GM23338 (cell line): ENCODE measurements around the gene MRPL27. TPM values are rescaled to one million over a fixed set of nuclear protein-coding genes. Genes with fewer than 3 reads are reported as not detected.

Experiments
- ATAC-seq: fragments of 200-7000 bp; cut with Tn5 transposase; 3 replicates; pipeline ENCODE4 v1.9.1; 2020
- DNase-seq: peaks from one replicate; pipeline ENCODE4 v3.0.0-alpha.2; 2015; ENCODE audit warnings: low spot score
- H2AFZ ChIP-seq: fragments of 200-600 bp; sonication (generic); 2 replicates; pipeline ENCODE4 v1.8.0; 2016; ENCODE audit warnings: antibody characterized with exemption, mild to moderate bottlenecking, moderate library complexity
- H3F3A ChIP-seq: fragments of 200-600 bp; sonication (generic); replicated peaks from 2 replicates; pipeline ENCODE4 v1.8.0; 2017; ENCODE audit warnings: antibody characterized with exemption, mixed run types, low read depth
- H3K27ac ChIP-seq: fragments of 200-600 bp; sonication (generic); 2 replicates; pipeline ENCODE4 v1.6.1; 2016; ENCODE audit warnings: low read depth
- H3K27me3 ChIP-seq: fragments of 200-600 bp; sonication (generic); 2 replicates; pipeline ENCODE4 v1.8.0; 2016; ENCODE audit warnings: mild to moderate bottlenecking, mixed run types, moderate library complexity; ENCODE audit not compliant: insufficient read depth
- H3K36me3 ChIP-seq: fragments of 200-600 bp; sonication (generic); 2 replicates; pipeline ENCODE4 v1.8.0; 2016; ENCODE audit warnings: mild to moderate bottlenecking; ENCODE audit not compliant: insufficient read depth
- H3K4me1 ChIP-seq: fragments of 200-600 bp; sonication (generic); 2 replicates; pipeline ENCODE4 v1.8.0; 2016; ENCODE audit warnings: mild to moderate bottlenecking, moderate library complexity; ENCODE audit not compliant: insufficient read depth
- H3K4me2 ChIP-seq: fragments of 200-600 bp; sonication (generic); 2 replicates; pipeline ENCODE4 v1.7.1; 2017; ENCODE audit warnings: mixed run types
- H3K4me3 ChIP-seq: fragments of 200-600 bp; sonication (generic); 2 replicates; pipeline ENCODE4 v1.6.1; 2016; ENCODE audit warnings: mixed run types
- H3K79me2 ChIP-seq: fragments of 200-600 bp; sonication (generic); replicated peaks from 2 replicates; pipeline ENCODE4 v1.8.0; 2017; ENCODE audit warnings: mild to moderate bottlenecking; ENCODE audit not compliant: insufficient read depth
- H3K9me2 ChIP-seq: fragments of 200-600 bp; sonication (generic); 2 replicates; pipeline ENCODE4 v1.8.0; 2017; ENCODE audit not compliant: insufficient read depth
- H4K20me1 ChIP-seq: fragments of 200-600 bp; sonication (generic); replicated peaks from 2 replicates; pipeline ENCODE4 v1.8.0; 2017; ENCODE audit warnings: mild to moderate bottlenecking; ENCODE audit not compliant: insufficient read depth
- H3K27ac Mint-ChIP-seq: 2 replicates; pipeline ENCODE4 v1.8.0; 2020; ENCODE audit warnings: inconsistent platforms, mild to moderate bottlenecking, moderate library complexity, mixed read lengths
- H3K27me3 Mint-ChIP-seq: 3 replicates; pipeline ENCODE4 v1.8.0; 2022; ENCODE audit warnings: low read depth, mild to moderate bottlenecking, moderate library complexity, mixed read lengths, inconsistent platforms; ENCODE audit not compliant: insufficient read depth, poor library complexity
- H3K36me3 Mint-ChIP-seq: 3 replicates; pipeline ENCODE4 v1.8.0; 2021; ENCODE audit warnings: low read depth, mild to moderate bottlenecking, inconsistent platforms, moderate library complexity, mixed read lengths
- H3K4me1 Mint-ChIP-seq: 3 replicates; pipeline ENCODE4 v1.8.0; 2020; ENCODE audit warnings: mild to moderate bottlenecking, inconsistent platforms, mixed read lengths
- H3K4me3 Mint-ChIP-seq: 3 replicates; pipeline ENCODE4 v1.8.0; 2021; ENCODE audit warnings: moderate library complexity, mild to moderate bottlenecking, inconsistent platforms, mixed read lengths
- H3K9me3 Mint-ChIP-seq: 3 replicates; pipeline ENCODE4 v1.8.0; 2020; ENCODE audit warnings: moderate library complexity, mild to moderate bottlenecking, inconsistent platforms, mixed read lengths
- CTCF ChIP-seq, 2 experiments: fragments of 200-600 bp in 1 of 2; sonication (generic) in 1 of 2; conservative IDR thresholded peaks; 2 replicates each; pipeline versions ENCODE4 v1.5.1 to v1.6.1; 2016 to 2017; ENCODE audit warnings: antibody characterized with exemption in 2 of 2, low read depth in 2 of 2, mild to moderate bottlenecking in 2 of 2, moderate library complexity in 1 of 2
- ETS1 ChIP-seq: IDR thresholded peaks from 2 replicates; pipeline ENCODE4 v1.6.1; 2016; ENCODE audit warnings: antibody characterized with exemption
- EZH2 ChIP-seq: fragments of 200-600 bp; sonication (generic); IDR thresholded peaks from one replicate; pipeline ENCODE4 v1.8.0; 2017; ENCODE audit warnings: antibody characterized with exemption, mild to moderate bottlenecking, low read depth; ENCODE audit not compliant: unreplicated experiment
- JUNB ChIP-seq: IDR thresholded peaks from one replicate; pipeline ENCODE4 v1.6.1; 2016; ENCODE audit warnings: antibody characterized with exemption; ENCODE audit not compliant: unreplicated experiment
- POLR2AphosphoS5 ChIP-seq: IDR thresholded peaks from 2 replicates; pipeline ENCODE4 v1.6.1; 2016; ENCODE audit warnings: antibody characterized with exemption, low read depth
- REST ChIP-seq: IDR thresholded peaks from one replicate; pipeline ENCODE4 v1.6.1; 2018; ENCODE audit warnings: antibody characterized with exemption; ENCODE audit not compliant: unreplicated experiment
- STAT1 ChIP-seq: IDR thresholded peaks from one replicate; pipeline ENCODE4 v1.6.1; 2016; ENCODE audit warnings: antibody characterized with exemption; ENCODE audit not compliant: unreplicated experiment
- ZNF114 ChIP-seq: fragments of 250-450 bp; sonication (Bioruptor Pico); IDR thresholded peaks from 2 replicates; pipeline ENCODE4 v1.5.0; 2020; ENCODE audit warnings: mild to moderate bottlenecking, moderate library complexity
- polyA plus RNA-seq: library from polyadenylated mRNA; unstranded; fragments of >200 nt; fragmentation: Nextera tagmentation; extraction: Ambion mirVana; gene quantifications from 2 replicates; pipeline ENCODE4 v1.2.1, GENCODE V29; 2016
- total RNA-seq: library from RNA; depleted of rRNA; stranded (reverse); fragments of >200 nt; shearing (Covaris generic); gene quantifications from 2 replicates; pipeline ENCODE4 v1.2.3, GENCODE V29; 2014

The MRPL27 gene
- total and polyA plus RNA-seq, 2 experiments from 2014 or later: 74.3 to 227 TPM

GRCh38 chr17:50339381-50339780 lies 33.6 kb downstream of the MRPL27 start:
- H3K4me3 Mint-ChIP-seq: no peak overlapping the region
- peaks cover 13% of the 10 kb centered on the region; the same call in 2 of the 3 replicates for H3K9me3 Mint-ChIP-seq
- H3K36me3 Mint-ChIP-seq: no peaks in the 10 kb centered on the region
- no peak for DNase-seq
- ATAC-seq: no peak
- no peak overlapping the region for H3K4me2 ChIP-seq
- H3K36me3 ChIP-seq: no peaks in the 10 kb centered on the region
- no peak overlapping the region for H3K27ac Mint-ChIP-seq
- H3K4me1 ChIP-seq: no peaks in the 10 kb centered on the region
- no peak overlapping the region for H3K27ac ChIP-seq
- H4K20me1 ChIP-seq: no peaks in the 10 kb centered on the region
- H3K27me3 ChIP-seq: peaks cover 3% of the 10 kb centered on the region; the same call in 1 of the 2 replicates
- H3K9me2 ChIP-seq: no peaks in the 10 kb centered on the region
- peaks cover under 1% of the 10 kb centered on the region for H3K4me1 Mint-ChIP-seq
- H3K27me3 Mint-ChIP-seq: peaks cover 1% of the 10 kb centered on the region
- H2AFZ ChIP-seq: no peak overlapping the region
- no peak for TF ChIP-seq ETS1
- H3F3A ChIP-seq: no peaks in the 10 kb centered on the region
- H3K79me2 ChIP-seq: no peaks in the 10 kb centered on the region
- no peak overlapping the region for H3K4me3 ChIP-seq

- Mint-ChIP-seq H3K9me3 (peaks cover 13% of the 10 kb centered on the region; the same call in 2 of the 3 replicates), H3K27me3 (peaks cover 1% of the 10 kb centered on the region), H3K4me3 (no peak overlapping the region), H3K27ac (no peak overlapping the region), H3K4me1 (peaks cover 1% of the 10 kb centered on the region; the same call in 1 of the 3 replicates), H3K36me3 (no peaks in the 10 kb centered on the region)
- no peak overlapping the region for H3K4me2 ChIP-seq
- TF ChIP-seq REST (no peak), STAT1 (no peak), JUNB (no peak), POLR2AphosphoS5 (no peak), ZNF114 (no peak), EZH2 (no peak), CTCF (conservative IDR thresholded peaks at IDR 0.05; ENCODE audit: low read depth in 2 of 2) (no peak)
- no peaks in the 10 kb centered on the region for H3K79me2 ChIP-seq
- H3K27me3 ChIP-seq: no peaks in the 10 kb centered on the region
- H3K4me3 ChIP-seq: no peak overlapping the region
- ATAC-seq (no peak), DNase-seq (no peak)
- H2AFZ ChIP-seq: no peak overlapping the region
- no peak overlapping the region for H3K27ac ChIP-seq
- H3K9me2 ChIP-seq: no peaks in the 10 kb centered on the region
- no peaks in the 10 kb centered on the region for H4K20me1 ChIP-seq
- no peaks in the 10 kb centered on the region for H3F3A ChIP-seq
- H3K36me3 ChIP-seq: no peaks in the 10 kb centered on the region
- no peaks in the 10 kb centered on the region for H3K4me1 ChIP-seq
These were observed 34.3 kb downstream of the MRPL27 start for GRCh38 chr17:50338645-50339044.
